ENCODE results near the gene OCLN.

- TF ChIP-seq, protein P1, sequence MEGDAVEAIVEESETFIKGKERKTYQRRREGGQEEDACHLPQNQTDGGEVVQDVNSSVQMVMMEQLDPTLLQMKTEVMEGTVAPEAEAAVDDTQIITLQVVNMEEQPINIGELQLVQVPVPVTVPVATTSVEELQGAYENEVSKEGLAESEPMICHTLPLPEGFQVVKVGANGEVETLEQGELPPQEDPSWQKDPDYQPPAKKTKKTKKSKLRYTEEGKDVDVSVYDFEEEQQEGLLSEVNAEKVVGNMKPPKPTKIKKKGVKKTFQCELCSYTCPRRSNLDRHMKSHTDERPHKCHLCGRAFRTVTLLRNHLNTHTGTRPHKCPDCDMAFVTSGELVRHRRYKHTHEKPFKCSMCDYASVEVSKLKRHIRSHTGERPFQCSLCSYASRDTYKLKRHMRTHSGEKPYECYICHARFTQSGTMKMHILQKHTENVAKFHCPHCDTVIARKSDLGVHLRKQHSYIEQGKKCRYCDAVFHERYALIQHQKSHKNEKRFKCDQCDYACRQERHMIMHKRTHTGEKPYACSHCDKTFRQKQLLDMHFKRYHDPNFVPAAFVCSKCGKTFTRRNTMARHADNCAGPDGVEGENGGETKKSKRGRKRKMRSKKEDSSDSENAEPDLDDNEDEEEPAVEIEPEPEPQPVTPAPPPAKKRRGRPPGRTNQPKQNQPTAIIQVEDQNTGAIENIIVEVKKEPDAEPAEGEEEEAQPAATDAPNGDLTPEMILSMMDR (IDR thresholded peaks at IDR 0.05) = no peak
- TF ChIP-seq POLR2AphosphoS5 (IDR thresholded peaks at IDR 0.05; ENCODE audit: insufficient read depth in 1 of 2, low read depth in 1 of 2) = no peak
- TF ChIP-seq POLR2A (IDR thresholded peaks at IDR 0.05) = no peak
Observed at GRCh38 chr5:69451941-69452647, 40.5 kb upstream of the OCLN start.
